ENCODE results near the gene STATH.
"Not testable (repeated sequence)": the region's sequence is repeated elsewhere in the genome, so short reads cannot be mapped to it uniquely, and the experiment has no call there.

Gene STATH, protein sequence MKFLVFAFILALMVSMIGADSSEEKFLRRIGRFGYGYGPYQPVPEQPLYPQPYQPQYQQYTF

DNA sequence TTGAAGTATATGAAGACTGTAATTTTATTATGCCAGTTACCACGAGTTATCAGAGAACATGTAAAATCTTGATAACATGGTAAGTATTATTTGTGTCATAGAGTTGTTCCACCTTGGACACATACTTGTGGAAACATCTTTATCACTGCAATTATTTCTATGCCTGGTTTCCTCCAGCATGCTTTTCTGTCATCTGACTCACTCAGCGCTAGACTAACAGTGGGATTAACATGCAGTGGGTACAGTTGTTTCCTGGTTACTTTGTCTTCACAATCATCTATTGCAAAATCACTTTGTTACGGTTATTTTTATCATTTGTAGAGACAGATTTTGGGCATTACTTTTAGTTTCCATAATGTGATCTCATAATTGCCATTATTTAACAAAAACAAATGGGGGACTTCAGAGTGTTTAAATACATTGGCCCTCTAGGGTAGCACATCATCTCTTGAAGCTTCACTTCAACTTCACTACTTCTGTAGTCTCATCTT lies at the start of gene STATH:
STATH (plus strand) TSS at position 441 of the 491 bp plus-strand sequence. CDS start 2,472 bp downstream, outside the sequence.
- no peak for DNase-seq

- no peak for DNase-seq
Observed at GRCh38 chr4:69951602-69952001, 44.2 kb upstream of the STATH start.

- DNase-seq, result no peak
Observed at GRCh38 chr4:69957209-69957608, 38.6 kb upstream of the STATH start.

GRCh38 chr4:69965628-69966027 lies 30.1 kb upstream of the STATH start, which contains the start of gene CSN2:
Gene CSN2 (minus strand): TSS chr4:69965728. CDS start chr4:69960995, 4,733 bp downstream.
- no peak for DNase-seq

DNA sequence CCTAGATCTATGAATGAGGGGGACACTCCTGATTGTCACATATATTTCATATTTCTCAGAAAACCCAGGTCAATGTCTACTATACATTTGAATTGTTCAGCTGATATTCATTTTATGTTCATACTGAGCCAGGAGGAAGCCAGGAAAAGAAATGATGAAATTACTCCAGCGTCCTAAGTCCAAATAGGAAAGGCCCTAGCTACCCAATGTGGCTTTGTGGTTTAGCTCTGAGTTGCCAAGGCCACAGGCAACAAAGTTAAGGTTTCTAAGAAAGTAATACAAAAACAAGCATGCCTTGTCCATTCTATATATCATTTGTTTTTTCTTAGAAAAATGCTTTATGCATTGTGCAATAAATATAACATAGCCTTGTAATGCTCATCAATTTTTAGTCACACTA lies 25.7 kb upstream of the STATH start:
- no peak for DNase-seq

DNA sequence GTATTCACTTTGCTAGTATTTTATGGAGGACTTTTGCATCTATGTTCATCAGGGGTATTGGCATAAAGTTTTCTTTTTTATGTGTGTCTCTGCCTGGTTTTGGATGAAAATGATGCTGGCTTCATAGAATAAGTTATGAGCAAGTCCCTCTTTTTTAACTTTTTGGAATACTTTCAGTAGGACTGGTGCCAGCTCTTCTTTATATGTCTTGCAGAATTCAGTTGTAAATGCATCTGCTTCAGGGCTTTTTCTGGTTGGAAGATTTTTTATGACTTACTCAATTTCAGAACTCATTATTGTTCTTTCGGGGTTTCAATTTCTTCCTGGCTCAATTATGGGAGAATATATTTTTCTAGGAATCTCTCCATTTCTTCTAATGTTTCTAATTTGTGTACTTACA lies 21.1 kb upstream of the STATH start:
- no peak for DNase-seq

DNA sequence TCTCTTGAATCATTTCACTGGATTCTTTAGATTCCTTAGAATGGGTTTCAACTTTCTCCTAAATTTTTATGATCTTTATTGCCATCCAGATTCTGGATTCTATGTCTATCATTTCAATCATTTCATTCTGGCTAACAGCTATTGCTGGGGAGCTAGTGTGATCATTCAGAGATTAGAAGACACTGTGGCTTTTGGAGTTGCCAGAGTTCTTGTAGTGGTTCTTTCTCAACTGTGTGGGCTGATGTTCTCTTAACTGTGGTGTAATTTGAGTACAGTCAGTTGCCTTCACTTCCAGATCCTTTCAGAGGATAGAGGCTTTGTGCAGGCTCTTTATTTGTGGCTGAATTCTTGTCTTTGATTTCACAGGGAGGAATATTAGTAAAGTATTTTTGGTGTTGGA lies 18.2 kb upstream of the STATH start:
- DNase-seq, result no peak

GRCh38 chr4:69984030-69984443 lies 11.7 kb upstream of the STATH start:
- DNase-seq, result no peak

- DNase-seq, result no peak
Observed at GRCh38 chr4:69986663-69987062, 9.1 kb upstream of the STATH start.

DNA sequence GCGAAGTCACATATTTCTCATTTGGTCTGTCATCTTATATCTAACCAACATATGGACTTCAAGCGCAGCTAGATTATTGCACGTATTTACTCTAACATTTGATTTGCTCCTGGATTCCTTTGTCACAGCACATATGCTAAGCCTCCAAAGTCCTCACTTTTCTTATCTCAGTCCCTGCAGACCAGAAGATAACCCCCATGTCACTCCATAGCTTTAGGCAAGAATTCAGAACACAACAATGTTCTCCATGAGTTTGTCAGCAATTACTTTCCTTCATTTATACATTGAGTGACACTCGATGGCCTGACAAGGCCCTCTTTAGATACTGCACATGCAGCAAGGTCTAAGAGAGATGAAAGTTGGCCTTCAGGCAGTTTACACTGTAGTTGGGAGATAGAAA lies 4.8 kb upstream of the STATH start:
- DNase-seq, result no peak

- DNase-seq, result no peak
Observed at GRCh38 chr4:69994782-69995181, 984 bp upstream of the STATH start.

DNA sequence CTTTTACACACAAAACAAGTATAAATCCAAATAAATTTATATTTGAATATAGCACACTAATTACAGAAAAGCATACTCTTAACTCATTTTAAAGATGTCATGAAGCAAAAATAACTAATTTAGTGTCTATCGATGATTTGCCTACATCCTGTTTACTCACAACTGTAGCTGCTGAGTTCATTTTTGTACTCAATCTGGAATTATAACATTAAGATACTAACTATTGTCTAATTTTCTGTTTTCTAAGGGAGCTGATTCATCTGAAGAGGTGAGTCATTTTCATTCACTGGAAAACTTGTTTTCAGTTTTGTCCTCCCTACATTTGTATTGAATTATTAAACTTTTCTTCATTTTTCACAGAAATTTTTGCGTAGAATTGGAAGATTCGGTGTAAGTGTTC lies 3.7 kb downstream of the STATH start:
- DNase-seq, result no peak

GRCh38 chr4:70000711-70001110 lies 4.9 kb downstream of the STATH start:
- no peak for DNase-seq

- no peak for DNase-seq
Observed at GRCh38 chr4:70002507-70002906, 6.7 kb downstream of the STATH start.

GRCh38 chr4:70008771-70009170 lies 13.0 kb downstream of the STATH start:
- no peak for DNase-seq

DNA sequence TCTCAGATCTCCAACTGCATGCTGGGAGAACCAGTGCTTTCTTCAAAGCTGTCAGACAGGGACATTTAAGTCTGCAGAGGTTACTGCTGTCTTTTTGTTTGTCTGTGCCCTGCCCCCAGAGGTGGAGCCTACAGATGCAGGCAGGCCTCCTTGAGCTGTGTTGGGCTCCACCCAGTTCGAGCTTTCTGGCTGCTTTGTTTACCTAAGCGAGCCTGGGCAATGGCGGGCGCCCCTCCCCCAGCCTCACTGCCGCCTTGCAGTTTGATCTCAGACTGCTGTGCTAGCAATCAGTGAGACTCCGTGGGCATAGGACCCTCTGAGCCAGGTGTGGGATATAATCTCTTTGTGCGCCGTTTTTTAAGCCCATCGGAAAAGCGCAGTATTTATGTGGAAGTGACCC lies 23.2 kb downstream of the STATH start:
- DNase-seq, result not testable (repeated sequence)

DNA sequence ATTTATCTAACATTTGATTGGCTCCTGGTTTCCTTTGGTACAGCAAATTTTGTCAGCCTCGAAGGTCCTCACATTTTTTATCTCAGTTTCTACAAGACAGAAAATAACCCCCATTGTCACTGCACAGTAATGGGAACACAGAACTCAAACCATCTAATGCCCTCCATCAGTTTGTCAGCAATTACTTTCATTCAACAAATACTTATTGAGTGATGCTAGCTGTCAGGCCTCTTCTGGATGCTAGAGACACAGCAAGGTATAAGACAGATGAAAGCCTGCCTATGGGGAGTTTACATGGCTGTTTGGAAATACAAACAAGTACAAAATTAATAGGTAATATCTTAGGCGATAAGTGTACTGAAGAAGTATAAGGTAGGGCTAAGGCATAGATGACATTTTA lies 27.5 kb downstream of the STATH start:
- DNase-seq, result no peak

- DNase-seq, result no peak
Observed at GRCh38 chr4:70027011-70027410, 31.2 kb downstream of the STATH start.

GRCh38 chr4:70028159-70028558 lies 32.4 kb downstream of the STATH start, which contains the start of gene HTN3:
Gene HTN3 (plus strand): TSS chr4:70028459. CDS start chr4:70030741, 2,282 bp downstream.
- not testable (repeated sequence) for DNase-seq

GRCh38 chr4:70037559-70037958 lies 41.8 kb downstream of the STATH start:
- not testable (repeated sequence) for DNase-seq

DNA sequence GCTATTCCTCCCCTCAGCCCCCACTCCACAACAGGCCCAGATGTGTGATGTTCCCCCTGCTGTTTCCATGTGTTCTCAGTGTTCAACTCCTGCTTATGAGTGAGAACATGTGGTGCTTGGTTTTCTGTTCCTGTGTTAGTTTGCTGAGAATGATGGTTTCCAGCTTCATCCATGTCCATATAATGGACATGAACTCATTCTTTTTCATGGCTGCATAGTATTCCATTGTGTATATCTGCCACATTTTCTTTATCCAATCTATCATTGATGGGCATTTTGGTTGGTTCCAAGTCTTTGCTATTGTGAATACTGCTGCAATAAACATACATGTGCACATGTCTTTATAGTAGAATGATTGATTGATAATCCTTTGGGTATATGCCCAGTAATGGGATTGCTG lies 44.2 kb downstream of the STATH start:
- not testable (repeated sequence) for DNase-seq

DNA sequence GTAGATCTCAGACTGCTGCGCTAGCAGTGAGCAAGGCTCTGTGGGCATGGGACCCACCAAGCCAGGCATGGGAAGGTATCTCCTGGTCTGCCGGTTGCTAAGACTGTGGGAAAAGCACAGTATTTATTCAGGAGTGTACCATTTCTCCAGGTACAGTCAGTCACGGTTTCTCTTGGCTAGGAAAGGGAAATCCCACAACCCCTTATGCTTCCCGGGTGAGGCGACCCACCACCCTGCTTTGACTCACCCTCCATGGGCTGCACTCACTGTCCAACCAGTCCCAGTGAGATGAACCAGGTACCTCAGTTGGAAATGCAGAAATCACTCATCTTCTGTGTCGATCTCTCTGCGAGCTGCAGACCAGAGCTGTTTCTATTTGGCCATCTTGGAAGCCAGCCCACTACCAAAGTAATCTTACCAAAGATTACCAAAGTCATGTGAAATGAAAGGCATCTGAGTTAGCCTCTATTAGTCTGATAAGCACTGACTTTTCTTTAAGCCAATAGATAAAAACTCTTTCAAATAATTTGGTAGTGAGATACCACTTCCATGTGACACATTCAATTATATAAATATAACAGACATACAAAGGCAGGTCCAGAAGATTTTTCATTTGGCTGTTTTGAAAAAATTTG lies 46.0 kb downstream of the STATH start:
- no peak for DNase-seq

GRCh38 chr4:70050138-70050537 lies 54.4 kb downstream of the STATH start, which contains the start of gene HTN1:
Gene HTN1 (plus strand): TSS chr4:70050438. CDS start chr4:70053077, 2,639 bp downstream.
- DNase-seq, result not testable (repeated sequence)
